GM10266 (cell line): ENCODE results near the gene ZNF473.
A peak's percentile ranks its signal among the peaks of the same experiment; 100 is the strongest.
"Not testable (repeated sequence)": the region's sequence is repeated elsewhere in the genome, so short reads cannot be mapped to it uniquely, and the experiment has no call there.

Source experiments
- DNase-seq: peaks from one replicate; pipeline ENCODE4 v3.0.0; 2012; ENCODE audit errors: extremely low spot score
- CTCF ChIP-seq: IDR thresholded peaks from 2 replicates; pipeline ENCODE4 v1.5.1; 2012; ENCODE audit warnings: mild to moderate bottlenecking, low read depth; ENCODE audit not compliant: control insufficient read depth, insufficient read depth; ENCODE audit errors: missing control alignments

The ZNF473 gene

DNA sequence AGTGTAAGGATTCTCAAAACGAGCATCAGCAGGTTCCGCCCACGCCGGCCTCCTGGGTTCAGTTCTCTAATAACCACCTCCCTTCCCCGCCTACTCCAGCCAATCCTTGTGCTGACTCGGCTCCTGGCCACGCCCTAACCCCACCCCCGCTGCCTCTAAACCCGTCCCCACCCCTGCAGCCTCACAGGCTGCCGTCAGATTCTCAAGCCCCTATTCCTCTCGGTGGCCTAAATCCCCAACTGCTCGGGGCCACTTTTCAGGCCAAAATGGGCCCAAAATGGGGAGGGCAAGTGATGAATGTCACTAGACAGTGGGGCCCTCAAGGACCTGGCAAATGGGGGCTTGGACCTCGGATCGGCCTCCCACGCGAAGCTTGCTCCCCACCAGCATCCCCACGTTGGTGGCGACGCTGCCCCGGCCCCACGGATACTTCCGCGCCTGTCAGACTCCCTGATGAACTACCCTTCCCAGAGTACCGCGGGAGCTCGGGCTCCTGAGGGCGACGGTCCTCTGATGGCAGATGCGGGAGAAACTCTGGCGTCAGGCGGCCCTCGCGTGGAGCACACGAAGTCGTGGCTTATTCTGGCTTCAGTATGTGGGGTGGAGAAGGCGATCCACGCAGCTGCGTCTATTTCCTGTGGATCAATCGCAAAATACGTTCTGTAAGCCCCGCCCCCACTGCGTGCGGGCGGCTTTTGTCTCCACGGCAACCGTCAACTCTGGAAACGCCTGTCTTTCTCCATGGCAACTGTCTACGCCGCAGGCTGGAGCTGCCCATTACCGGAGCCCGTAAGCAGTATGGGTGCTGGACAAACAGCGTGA is 24.8 kb downstream of the ZNF473 start:
- peak; percentile 74 for DNase-seq
- no peak for TF ChIP-seq CTCF

DNA sequence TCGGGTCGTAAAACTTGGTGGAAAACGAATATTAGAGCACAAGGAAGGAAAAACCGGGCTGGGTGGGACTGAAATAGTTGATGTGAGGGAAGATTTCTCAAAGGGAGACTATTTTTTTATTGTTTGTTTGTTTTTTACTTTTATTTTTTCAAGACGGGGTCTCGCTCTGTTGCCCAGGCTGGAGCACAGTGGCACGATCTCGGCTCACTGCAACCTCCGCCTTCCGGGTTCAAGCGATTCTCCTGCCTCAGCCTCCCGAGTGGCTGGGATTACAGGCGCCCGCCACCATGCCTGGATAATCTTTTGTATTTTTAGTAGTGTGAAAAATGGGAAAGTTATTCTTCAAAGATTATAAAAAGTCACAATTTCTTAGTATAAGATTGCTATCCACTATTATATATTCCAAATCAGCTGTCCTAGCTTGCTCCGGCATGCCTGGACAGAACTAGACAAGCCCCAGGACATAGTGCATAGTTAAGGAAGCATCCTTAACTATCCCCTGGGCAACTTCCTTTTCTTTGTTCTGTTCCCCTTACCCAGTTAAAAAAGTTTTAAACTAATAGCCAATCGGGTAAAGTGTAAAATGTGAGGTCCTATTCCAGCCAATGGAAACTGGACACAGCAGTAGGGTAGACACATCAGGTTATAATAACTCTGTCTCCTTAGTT is 25.6 kb downstream of the ZNF473 start:
- DNase-seq: not testable (repeated sequence)

- no peak for DNase-seq
Measured at GRCh38 chr19:50051964-50052363, 26.2 kb downstream of the ZNF473 start.

DNA sequence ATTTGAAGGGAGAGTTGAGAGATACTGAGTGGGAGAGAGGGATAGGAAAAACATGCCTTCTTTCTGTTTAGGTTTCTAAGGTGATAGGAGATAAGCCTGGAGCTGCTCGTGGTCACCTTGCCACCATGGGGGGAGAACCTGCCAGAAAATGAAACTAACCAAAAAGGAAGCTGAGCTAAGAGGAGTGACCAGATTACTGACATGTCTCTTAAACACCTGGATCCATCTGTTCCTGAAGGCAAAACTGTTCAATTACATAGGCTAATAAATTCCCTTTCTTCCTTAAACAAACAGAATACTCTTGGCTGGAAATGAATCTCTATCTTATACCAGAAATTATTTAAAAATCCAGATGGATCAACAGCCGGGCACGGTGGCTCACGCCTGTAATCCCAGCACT is 27.3 kb downstream of the ZNF473 start:
- TF ChIP-seq CTCF: no peak
- no peak for DNase-seq

More at GRCh38 chr19:50051964-50052363, 26.2 kb downstream of the ZNF473 start:
- TF ChIP-seq CTCF: no peak

DNA sequence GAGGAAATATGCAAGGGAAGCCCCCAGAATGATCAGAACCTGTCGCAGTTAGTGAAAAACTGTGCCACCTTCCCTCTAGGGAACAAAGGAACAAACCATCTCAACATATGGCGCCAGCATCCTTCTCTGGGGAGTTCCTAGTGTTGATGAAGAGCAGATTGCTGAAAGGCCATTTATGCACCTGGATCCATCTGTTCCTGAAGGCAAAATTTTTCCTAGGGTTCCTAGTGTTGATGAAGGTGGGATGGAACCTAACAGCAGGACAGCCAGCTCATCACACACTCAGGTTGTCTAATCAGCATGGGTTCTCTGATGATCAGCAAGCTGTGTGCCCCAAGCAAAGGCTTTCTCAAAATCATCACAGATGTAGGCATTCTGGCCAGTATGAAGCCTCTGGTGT is 32.6 kb downstream of the ZNF473 start:
- DNase-seq: no peak
- TF ChIP-seq CTCF: no peak

DNA sequence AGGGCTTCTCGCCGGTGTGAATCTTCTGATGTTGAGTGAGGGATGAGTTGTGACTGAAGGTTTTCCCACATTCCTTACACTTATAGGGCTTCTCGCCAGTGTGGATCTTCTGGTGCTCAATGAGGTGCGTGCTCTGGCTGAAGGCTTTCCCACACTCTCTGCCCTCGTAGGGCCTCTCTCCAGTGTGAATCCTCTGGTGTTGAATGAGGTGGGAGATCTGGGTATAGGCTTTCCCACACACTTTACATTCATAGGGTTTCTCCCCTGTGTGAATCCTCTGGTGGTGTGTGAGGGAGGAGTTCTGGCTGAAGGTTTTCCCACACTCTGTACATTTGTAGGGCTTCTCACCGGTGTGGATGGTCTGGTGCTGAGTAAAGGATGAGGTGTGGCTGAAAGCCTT is 33.2 kb downstream of the ZNF473 start:
- no peak for DNase-seq
- TF ChIP-seq CTCF: no peak

- DNase-seq: no peak
Measured at GRCh38 chr19:50060107-50060506, 34.3 kb downstream of the ZNF473 start.

More at GRCh38 chr19:50060107-50060506, 34.3 kb downstream of the ZNF473 start:
- no peak for TF ChIP-seq CTCF
